ENCODE results near the gene SLC25A17. TPM values are rescaled to one million over a fixed set of nuclear protein-coding genes. Genes with fewer than 3 reads are reported as not detected.
"Not testable (repeated sequence)": the region's sequence is repeated elsewhere in the genome, so short reads cannot be mapped to it uniquely, and the experiment has no call there.

The SLC25A17 gene
- total RNA-seq, 2 donors from 2014 or later, result 7.6 to 8.3 TPM

- intact Hi-C loops (cut with DNase I), result no loop called here
- no peaks in the 10 kb centered on the region for H3K36me3 ChIP-seq (replicated peaks in 1 of 2; ENCODE audit: insufficient read depth in 1 of 2, low read depth in 2 of 2)
- H3K27me3 ChIP-seq, result no peaks in the 10 kb centered on the region
- no peak overlapping the region for H3K27ac ChIP-seq
- ATAC-seq, result no peak
- H3K9me3 ChIP-seq, result no peaks in the 10 kb centered on the region
- no peak overlapping the region for H3K4me3 ChIP-seq
- 71 to 84% methylated on average over 6 of the region's 6 CpGs for WGBS, 2 donors
- DNase-seq, result no peak
- peaks cover 4% of the 10 kb centered on the region for H3K4me1 ChIP-seq
- TF ChIP-seq POLR2A (IDR thresholded peaks at IDR 0.05) (no peak), CTCF (IDR thresholded peaks at IDR 0.05) (no peak)
These were observed 54.2 kb downstream of the SLC25A17 start for GRCh38 chr22:40764763-40765441.

GRCh38 chr22:40759294-40759840, 59.8 kb downstream of the SLC25A17 start:
- DNase-seq (no peak), ATAC-seq (no peak)
- 77% methylated on average over 4 to 6 of the region's 6 CpGs for WGBS, 2 donors
- Histone ChIP-seq H3K9me3 (no peaks in the 10 kb centered on the region), H3K4me3 (no peak overlapping the region), H3K36me3 (replicated peaks in 1 of 2; ENCODE audit: insufficient read depth in 1 of 2, low read depth in 2 of 2) (no peaks in the 10 kb centered on the region), H3K27ac (no peak overlapping the region), H3K27me3 (no peaks in the 10 kb centered on the region), H3K4me1 (peaks cover 4% of the 10 kb centered on the region)
- TF ChIP-seq POLR2A (IDR thresholded peaks at IDR 0.05) (no peak), CTCF (IDR thresholded peaks at IDR 0.05) (no peak)
- intact Hi-C loops (cut with DNase I), result no loop called here

GRCh38 chr22:40758851-40759250, 60.3 kb downstream of the SLC25A17 start:
- H3K4me1 ChIP-seq; intact Hi-C loops (cut with DNase I); H3K4me3 ChIP-seq; H3K36me3 ChIP-seq (replicated peaks in 1 of 2; ENCODE audit: insufficient read depth in 1 of 2, low read depth in 2 of 2); ATAC-seq; H3K27ac ChIP-seq; DNase-seq; H3K27me3 ChIP-seq; H3K9me3 ChIP-seq: not testable (repeated sequence)
- WGBS, 2 donors, result 83 to 91% methylated on average over 13 of the region's 13 CpGs

- Histone ChIP-seq H3K27me3 (no peaks in the 10 kb centered on the region), H3K27ac (no peak overlapping the region), H3K9me3 (no peaks in the 10 kb centered on the region), H3K36me3 (replicated peaks in 1 of 2; ENCODE audit: insufficient read depth in 1 of 2, low read depth in 2 of 2) (no peaks in the 10 kb centered on the region), H3K4me1 (peaks cover 4% of the 10 kb centered on the region), H3K4me3 (no peak overlapping the region)
- intact Hi-C loops (cut with DNase I), result no loop called here
- TF ChIP-seq CTCF (IDR thresholded peaks at IDR 0.05), result no peak
- no peak for TF ChIP-seq POLR2A (IDR thresholded peaks at IDR 0.05)
- no peak for DNase-seq
- ATAC-seq, result no peak
- 86 to 89% methylated on average over 3 of the region's 3 CpGs for whole genome bisulfite sequencing, 2 donors
These were observed 60.8 kb downstream of the SLC25A17 start for GRCh38 chr22:40758390-40758789.

GRCh38 chr22:40757071-40757470, 62.1 kb downstream of the SLC25A17 start:
- Histone ChIP-seq H3K27ac (no peak overlapping the region), H3K9me3 (no peaks in the 10 kb centered on the region), H3K36me3 (replicated peaks in 1 of 2; ENCODE audit: insufficient read depth in 1 of 2, low read depth in 2 of 2) (no peaks in the 10 kb centered on the region), H3K27me3 (no peaks in the 10 kb centered on the region), H3K4me3 (no peak overlapping the region), H3K4me1 (peaks cover 5% of the 10 kb centered on the region)
- ATAC-seq, result no peak
- intact Hi-C loops (cut with DNase I), result no loop called here
- no peak for TF ChIP-seq POLR2A (IDR thresholded peaks at IDR 0.05)
- no peak for TF ChIP-seq CTCF (IDR thresholded peaks at IDR 0.05)
- DNase-seq, result no peak
- 89 to 90% methylated on average over 3 of the region's 3 CpGs for WGBS, 2 donors

Measured in body of pancreas (tissue), 4 donors.